Activated naive CD8-positive, alpha-beta T cell treated with anti-CD3 and anti-CD28 coated beads, Interleukin-2, amount 50 U/mL, for 16 hours (primary cell): Measurements from ENCODE around the gene CEP112.
"Not testable (repeated sequence)": the region's sequence is repeated elsewhere in the genome, so short reads cannot be mapped to it uniquely, and the experiment has no call there.

Experiments used
- DNase-seq: peaks from one replicate; pipeline ENCODE4 v3.0.0-alpha.2; 2020; ENCODE audit warnings: low read depth, low spot score

CEP112 gene

DNA sequence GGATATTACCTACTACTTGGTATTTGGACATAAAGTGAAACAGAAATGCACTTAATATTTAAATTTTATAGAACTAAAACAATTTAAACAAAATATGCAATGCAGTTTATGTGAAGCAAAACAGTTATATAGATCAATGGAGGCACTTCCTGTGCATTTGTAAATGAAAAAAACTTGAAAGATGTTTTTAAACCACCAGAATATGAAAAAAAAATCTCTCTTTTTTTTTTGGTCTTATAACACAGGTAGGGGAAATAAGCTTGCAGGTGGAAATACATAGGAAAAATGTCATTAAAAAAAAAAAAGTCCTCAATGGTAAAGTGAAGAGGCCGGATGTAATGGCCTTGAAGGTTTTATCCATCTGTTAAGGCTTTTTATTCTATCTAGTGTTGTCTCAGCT lies 450.2 kb downstream of the CEP112 start:
- DNase-seq: no peak

DNA sequence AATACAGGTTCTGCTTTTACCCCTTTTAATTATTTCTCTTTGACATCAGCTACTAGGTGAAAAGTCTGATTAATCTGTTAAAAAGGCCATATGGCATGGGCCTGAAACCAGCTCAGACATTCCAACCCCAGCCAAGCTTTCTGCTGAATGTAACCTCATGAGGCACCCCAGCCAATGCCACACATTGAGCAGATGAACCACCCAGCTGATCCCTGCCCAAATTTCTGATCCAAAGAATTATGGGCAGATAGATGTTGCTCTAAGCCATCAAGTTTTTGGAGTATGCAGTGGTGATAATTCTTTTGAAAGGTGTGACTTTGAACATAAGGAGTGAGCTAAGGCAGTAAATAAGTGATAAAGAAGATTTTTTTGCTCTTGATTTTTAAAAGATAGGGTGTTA lies 452.9 kb downstream of the CEP112 start:
- no peak for DNase-seq

DNA sequence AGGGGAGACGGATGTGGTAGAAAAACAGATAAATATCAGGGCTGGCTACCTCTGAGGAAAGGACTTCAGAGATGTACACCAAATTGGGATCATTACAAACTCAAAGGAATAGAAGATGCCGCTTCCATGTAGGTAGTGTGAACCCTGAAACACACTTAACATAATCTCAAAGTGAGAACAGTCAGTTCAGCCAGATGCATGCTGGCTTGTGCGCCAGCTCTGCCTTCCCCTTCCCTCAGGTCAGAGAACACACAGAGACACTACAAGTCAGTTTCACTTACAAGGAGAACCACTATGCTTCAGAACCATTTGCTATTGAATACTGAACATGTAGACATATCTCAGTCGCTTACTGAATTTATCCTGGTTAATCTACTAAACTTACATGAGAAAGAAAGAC lies 454.5 kb downstream of the CEP112 start:
- DNase-seq: no peak

DNA sequence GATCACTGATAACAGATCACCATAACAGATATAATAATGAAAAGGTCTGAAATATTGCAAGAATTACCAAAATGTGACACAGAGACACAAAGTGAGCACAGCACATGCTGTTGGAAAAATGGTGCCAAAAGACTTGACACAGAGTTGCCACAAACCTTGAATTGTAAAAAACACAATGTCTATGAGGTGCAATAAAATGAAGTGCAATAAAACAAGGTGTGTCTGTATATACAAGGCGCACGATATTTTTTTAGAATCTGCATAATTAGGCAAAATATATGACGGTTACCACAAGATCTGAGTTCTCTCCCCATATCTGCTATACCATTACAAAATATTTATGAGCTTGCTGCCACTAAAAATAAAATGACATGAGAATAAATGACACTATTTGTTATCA lies 458.6 kb downstream of the CEP112 start:
- no peak for DNase-seq

DNA sequence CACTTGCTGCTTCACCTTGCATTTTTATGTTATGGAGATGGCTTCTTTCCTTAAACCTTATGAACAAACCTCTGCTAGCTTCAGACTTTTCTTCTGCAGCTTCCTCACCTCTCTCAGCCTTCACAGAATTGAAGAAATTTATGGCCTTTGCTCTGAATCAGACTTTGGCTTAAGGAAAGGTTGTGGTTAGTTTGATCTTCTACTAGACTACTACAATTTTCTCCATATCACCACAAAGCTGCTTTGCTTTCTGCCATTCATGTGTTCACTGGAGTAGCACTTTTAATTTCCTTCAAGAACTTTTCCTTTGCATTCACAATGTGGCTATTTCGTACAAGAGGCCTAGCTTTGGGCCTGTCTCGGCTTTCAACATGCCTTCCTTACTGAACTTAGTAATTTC lies 459.3 kb downstream of the CEP112 start:
- not testable (repeated sequence) for DNase-seq

DNA sequence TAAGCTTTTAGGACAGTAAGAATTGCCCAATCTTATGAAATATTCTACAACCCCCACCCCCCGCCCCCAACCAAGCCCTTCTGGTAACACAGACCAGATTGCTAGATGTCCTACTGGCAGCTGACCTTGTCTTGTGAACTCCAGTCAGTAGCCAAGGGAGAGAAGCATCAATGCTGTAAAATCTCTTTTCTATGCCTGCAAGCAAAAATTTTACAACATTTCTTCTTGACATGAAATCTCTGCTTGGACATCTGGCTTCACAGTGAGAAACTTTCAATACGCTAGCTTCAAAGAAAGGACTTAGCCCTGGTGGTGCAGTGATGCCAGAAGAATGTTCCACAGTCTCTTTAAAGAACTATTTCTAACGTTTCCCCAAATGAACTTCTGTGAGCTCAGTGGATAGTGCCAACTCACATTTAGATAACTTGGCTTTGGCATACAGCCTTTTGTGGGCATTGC lies 461.2 kb downstream of the CEP112 start:
- DNase-seq: no peak

DNA sequence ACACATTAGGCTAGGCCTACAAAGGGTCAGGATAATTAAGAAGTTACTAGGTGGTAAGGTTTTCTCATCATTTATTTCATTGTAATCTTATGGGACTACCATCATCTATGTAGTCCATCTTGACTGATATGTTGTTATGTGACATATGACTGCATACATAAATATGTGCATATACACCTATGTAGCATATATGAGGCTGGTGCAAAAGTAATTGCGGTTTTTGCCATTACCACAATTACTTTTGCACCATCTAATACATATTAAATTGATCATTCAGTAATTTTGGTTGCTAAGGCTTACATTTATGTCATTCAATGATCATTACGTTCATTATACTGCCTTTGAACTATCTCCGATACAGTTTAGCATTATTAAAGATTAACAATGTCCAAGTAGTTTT lies 462.7 kb downstream of the CEP112 start:
- DNase-seq: no peak

DNA sequence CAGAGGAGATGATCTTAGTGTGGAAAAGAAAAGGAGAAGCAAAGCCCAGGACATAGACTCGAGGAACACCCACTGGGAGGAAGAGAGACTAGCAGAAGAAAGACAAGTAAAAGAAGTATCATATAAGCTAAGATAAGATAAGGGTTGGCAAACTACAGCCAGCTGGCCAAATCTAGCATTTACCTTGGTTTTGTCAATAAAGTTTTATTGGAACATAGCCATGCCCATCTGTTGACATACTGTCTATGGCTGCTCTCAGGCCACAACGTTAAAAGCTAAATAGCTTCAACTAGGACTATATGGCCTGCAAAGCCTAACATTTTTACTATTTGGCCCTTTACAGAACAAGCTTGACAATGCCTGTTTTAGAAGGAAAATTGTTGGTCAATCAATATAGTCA lies 464.1 kb downstream of the CEP112 start:
- DNase-seq: no peak

DNA sequence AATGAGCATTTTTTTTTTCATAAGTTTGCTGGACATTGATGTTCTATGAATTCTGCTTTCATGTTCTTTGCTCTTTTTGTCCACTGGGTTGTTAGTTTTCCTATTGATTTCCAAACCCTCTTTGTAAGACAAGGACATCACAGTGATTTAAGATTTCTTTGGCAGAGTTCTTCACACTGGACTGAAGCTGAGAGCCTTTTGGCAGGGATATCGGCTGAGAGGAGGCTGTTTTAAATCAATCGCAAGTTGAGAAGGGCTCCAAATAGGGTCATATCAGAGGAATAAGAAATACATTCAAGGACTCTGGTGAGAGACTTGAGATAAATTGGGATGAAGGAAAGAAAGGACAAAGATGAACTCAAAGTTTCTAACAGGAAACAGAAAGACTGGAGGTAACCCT lies 464.7 kb downstream of the CEP112 start:
- no peak for DNase-seq

DNA sequence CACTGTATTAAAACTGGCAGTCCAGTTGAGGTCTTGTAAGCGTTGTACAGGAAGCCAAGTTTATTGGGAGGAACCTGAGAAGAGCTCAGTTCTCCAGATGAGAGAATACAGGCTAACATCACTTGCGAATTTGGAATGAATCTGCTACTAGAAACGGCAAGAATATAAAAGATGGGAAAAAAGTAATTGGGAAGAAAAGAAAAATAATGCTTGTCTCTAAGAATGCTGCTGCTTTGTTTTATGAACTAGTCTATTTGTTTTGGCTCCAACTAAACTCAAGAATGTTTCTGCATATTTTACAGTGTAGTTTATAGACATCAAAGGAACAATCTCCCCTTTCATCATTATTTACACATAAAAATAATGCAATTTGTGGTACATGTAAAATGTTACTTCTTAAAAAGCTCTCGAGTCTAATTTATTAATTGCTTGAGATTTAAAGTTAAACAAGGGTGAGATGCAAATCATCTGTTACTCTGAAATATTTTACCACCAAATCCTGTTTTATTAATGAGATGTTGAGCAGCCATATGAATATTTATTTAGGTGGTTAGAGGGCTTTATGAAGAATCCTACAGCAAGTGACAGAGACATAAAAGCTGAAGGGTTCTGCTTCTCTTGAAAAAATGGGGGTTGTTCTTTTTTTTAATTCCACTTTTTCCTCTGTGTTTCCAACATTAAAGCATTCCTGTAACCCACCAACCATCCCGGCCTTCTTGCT lies 468.3 kb downstream of the CEP112 start:
- DNase-seq: no peak

DNA sequence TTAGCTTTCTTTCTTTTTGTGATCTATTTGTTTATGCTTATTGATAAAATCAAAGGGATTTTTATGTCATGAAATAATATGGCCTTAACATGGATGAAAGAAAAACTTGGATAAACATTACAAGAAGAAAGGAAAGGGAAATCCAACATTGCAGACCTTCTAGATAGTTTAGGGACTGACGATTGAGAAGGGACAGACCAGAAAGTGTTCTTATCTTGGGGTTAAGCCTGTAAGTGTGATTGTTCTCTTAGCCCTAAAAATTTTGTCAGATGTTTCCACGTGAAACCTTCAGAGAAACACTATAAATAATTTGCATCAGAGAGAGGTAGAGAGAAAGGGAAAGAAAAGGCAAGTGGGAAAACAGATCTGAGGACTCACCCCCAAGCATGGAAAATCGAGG lies 473.3 kb downstream of the CEP112 start:
- no peak for DNase-seq

DNA sequence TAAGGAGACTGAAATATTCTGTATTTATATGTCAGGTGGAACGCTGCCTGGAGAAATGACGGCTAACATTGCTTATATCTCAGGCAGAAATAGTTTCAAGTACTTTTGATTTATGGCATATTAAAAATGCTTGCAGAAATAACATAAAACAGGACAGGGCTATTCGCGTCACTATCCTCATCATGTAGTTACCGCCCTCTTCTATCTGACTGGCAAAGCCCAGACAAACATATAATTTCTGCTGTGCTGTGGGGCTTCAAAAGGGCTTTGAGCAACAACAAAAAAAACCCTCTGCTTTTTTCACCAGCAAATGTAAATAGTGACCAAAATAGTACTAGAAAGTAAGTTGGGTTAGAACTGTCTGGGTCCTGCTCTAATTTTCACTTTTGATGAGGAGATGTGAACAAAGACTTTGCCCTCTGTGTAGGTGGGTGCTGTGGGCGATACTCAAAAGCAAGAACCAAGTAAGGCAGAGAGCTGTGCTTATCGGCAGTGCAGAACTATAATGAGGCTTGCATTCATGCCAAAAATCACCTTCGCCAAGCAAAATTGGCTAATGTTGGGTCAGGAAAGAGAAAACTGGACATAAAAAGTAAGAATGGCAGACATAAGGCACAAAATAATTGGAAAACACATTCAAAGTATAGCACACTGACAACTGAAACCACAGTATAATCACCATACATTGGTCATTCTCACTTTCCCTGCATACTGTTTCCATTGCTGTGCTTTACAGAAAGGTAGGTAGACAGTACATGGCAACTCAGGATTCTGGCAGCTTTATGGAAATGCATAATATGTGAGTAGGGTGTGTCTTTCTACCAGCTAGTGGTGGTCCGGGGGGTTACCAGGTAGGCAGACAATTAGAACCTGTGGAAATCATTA lies 479.3 kb downstream of the CEP112 start:
- no peak for DNase-seq

DNA sequence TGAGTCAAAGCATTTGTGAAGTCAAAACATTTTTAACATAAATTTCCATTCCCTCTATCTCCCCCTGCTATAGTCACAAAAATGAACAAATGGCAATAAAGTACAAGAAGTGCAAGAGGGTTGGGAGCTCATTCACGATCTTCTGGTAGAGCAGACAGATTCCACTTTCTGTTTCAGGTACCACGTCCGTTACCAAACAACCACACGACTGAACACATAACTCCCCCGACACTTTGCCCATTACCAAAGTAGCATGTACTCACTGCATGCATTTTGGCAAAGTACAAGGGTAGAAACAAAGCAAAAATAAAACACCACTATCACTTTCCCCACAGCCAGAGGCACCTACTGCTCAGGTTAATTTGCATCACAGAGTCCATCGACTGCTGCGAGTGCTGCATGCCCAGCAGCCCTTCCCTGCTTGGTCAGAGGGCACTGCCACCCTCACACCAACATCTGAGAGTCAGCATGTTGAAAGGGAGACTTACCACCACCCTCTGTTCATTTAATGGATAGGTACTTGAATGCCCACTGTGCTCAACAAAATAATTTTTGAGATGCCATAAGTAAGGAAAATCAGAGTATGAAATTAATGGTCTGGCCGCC lies 480.2 kb downstream of the CEP112 start:
- no peak for DNase-seq

DNA sequence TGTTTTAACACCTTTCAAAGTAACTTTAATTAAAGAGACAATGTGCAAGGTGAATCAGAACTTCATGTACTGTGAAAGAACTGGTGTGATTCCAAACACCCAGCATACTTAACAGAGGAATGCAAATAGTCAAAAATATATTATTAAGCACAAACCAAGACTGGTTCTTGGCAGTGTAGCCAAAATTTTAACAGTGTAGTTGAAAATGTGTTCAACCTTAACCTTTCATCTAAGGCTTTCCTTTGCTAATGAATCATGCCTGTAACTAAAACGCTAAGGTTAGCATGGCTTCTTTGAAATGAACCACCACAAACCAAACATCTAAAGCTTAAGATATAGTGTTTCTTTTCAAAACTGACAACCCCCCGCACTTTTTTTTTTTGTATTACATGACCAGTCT lies 484.2 kb downstream of the CEP112 start:
- no peak for DNase-seq

DNA sequence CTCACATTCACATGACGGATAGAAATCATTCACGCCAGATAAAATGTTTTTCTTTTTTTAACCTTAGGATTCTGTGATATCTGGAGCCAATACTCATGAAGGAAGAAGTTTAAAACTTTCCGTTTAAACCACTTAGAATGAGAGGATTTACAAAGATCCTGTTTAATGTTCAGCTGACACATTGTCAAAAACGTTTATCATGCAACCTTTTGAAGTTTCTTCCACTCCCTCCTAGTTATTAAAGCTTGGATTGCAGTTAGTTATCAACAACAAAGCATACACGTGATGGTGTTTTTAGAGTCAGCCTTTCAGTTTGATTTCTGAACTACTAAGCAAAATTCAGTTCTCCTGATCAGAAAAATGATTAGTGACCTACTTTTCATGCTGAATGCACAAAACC lies 487.2 kb downstream of the CEP112 start:
- no peak for DNase-seq

DNA sequence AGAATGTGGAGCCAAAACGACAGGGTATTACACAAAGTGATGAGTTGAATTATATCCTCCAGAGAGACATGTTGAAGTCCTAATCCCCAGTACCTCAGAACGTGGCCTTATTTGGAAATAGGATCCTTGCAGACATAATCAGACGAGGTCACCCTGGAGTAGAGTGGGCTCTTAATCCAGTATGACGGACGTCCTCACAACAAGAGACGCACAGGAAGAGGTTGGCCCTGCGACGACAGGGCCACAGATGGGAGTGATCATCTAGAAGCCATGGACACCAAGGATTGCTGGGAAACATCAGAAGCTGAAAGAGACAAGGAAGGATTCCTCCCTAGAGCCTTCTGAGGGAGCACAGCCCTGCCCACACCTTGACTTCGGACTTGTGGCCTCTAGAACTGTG lies 488.0 kb downstream of the CEP112 start:
- DNase-seq: no peak

DNA sequence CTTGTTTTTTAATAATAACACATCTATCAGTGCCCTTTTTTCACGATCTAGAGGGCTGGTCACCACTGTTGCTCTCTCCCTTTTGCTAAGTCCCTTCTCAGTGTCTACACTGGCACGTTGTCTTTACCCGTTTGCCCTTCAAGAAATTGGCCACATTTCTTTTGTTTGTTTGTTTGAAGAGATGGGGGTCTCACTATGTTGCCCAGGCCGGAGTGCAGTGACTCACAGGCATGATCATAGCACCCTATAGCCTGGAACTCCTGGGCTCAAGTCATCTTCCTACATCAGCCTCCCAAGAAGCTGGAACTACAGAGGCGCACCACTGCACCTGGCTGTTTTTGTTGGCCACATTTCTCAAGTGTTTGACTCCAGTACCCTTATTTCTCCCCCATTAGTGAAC lies 492.5 kb downstream of the CEP112 start:
- no peak for DNase-seq

DNA sequence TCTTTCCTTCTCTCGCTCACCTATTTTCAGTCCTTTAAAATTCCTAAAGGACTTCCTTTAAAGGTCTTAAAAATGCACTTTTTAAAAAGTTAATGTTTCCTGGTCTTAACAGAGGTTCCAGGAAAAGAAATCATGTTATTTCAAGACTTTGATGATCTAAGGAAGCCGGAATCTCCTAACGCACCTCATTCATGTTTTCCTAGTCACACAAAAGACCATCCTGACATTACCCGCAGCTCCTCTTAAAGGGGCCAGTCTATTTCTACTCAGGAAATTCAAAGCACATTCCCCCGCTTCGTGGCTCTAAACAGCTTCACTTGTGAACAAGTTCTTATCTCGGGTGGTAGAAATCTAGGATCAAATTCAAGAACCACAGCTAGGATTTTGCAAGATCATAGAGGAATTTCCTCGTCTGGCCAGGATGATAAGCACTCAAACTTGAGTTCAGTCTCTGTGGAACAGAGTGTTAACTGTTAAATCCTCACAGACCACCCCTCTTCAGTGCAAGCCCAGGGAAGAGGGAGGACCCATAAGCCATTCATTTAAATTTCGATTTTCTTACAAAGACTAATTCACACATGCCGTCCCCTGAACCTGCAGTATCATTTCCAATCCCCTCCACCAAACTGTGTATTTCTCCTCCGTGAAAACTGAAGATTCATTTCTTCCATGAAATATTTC lies 493.4 kb downstream of the CEP112 start:
- no peak for DNase-seq

DNA sequence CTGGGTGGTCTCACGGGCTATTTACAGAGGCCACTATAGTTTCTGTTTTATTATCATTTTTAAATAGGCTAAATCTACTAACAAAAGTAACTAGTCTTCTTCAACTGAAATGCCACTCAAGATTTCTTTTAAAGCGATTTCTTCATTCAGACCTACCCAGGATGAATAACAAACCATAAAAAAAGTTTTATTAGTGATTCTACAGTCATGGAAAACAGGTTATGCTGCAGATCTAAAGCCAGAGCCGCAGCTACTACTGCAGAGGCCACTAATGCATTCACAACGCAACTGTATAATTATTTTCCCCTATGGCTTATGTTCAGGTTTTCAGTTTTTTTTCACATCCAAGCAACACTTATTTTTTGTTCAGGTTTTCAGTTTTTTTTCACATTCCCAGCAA lies 494.3 kb downstream of the CEP112 start:
- DNase-seq: no peak

DNA sequence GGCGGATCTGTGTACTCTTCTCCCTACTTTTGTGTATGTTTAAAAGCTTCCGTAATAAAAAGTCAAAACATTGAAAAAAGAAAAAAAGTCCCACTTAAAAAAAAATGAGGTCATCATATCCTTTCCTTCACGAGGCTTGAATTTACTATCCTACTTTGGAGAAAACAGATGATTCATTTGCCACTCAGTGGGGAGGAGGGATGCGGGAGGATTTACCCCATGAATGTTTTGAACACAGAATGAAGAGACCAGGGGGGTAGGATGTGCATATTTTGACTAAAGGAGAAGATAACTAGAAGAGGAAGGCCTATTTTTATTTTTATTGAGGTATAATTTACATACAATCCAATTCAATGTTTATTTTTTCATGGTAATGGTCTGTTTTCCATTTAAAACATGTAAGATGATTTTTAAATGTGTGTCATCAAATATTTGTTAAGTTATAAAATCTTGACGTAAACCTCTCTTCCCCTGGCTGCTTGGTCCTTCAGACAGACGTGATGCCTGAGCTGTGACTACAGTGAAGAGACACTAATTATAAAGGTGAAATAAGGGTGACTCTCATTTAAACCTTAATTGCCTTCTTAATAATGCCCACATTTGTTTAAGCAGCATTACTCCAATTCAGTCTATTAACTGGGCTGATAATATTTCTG lies 495.1 kb downstream of the CEP112 start:
- no peak for DNase-seq

DNA sequence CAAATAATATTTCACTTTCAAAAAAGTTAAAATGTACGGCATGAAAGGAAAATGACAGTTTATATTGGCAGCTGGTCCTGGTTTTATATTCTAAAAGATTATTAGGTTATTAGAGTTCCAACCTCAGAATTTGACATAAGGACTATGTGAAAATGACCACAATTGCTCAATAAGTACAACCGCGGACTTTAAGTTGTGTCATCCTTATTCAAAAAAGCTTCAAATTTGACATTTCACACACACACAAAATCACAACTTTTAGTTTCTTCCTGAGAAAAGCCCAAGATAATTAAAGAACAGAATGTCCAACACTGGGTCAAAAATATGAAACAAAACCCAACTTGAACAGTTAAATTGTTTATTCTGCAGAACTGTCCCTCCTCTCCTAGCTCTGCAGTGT lies 497.3 kb downstream of the CEP112 start:
- no peak for DNase-seq
